Left ventricle myocardium inferior (tissue), 1 donor: ENCODE measurements around the gene AFM. TPM values are rescaled to one million over a fixed set of nuclear protein-coding genes. Genes with fewer than 3 reads are reported as not detected.

ENCODE experiments used
- DNase-seq: peaks from one replicate; pipeline ENCODE4 v3.0.0-alpha.2; 2020
- H3K27ac ChIP-seq: fragments of 200-600 bp; replicated peaks from 2 replicates; pipeline ENCODE4 v1.8.0; 2021
- H3K27me3 ChIP-seq: fragments of 200-600 bp; 2 replicates; pipeline ENCODE4 v1.8.0; 2021; ENCODE audit warnings: low read depth
- H3K36me3 ChIP-seq: fragments of 200-600 bp; 2 replicates; pipeline ENCODE4 v1.8.0; 2021
- H3K4me1 ChIP-seq: fragments of 200-600 bp; 2 replicates; pipeline ENCODE4 v1.8.0; 2021
- H3K4me3 ChIP-seq: fragments of 200-600 bp; 2 replicates; pipeline ENCODE4 v1.8.0; 2021; ENCODE audit warnings: mild to moderate bottlenecking, moderate library complexity
- H3K9me3 ChIP-seq: fragments of 200-600 bp; replicated peaks from 2 replicates; pipeline ENCODE4 v1.8.0; 2021
- CTCF ChIP-seq: fragments of 200-600 bp; IDR thresholded peaks from 2 replicates; pipeline ENCODE4 v1.8.0; 2021; ENCODE audit warnings: antibody characterized with exemption, mild to moderate bottlenecking, borderline replicate concordance
- intact Hi-C: fragments of 100-400 bp; cut with micrococcal nuclease; formaldehyde crosslinking; loops from one replicate; pipeline ENCODE4 v1.11.0; 2022
- total RNA-seq: library from RNA; stranded (reverse); fragmentation: NEBNext Ultra II Directional; extraction: Animal tissue kit (Norgen Biotek cat#: 25700); gene quantifications from one replicate; pipeline ENCODE4 v1.2.1, GENCODE V29; 2021
- donor health status: DM: no; HTN: yes; CAD: no; lungs with severe emphysema.

The AFM gene
- total RNA-seq, 1 donor from 2014 or later, result not detected

GRCh38 chr4:73439445-73439844, 42.1 kb upstream of the AFM start:
- Histone ChIP-seq H3K36me3 (no peaks in the 10 kb centered on the region), H3K4me3 (no peak overlapping the region), H3K27me3 (no peaks in the 10 kb centered on the region), H3K9me3 (no peaks in the 10 kb centered on the region), H3K27ac (no peak overlapping the region), H3K4me1 (no peaks in the 10 kb centered on the region)
- DNase-seq, result no peak
- no peak for TF ChIP-seq CTCF
- intact Hi-C loops, result no loop called here

GRCh38 chr4:73439991-73440390, 41.6 kb upstream of the AFM start:
- Histone ChIP-seq H3K27me3 (no peaks in the 10 kb centered on the region), H3K27ac (no peak overlapping the region), H3K4me3 (no peak overlapping the region), H3K9me3 (no peaks in the 10 kb centered on the region), H3K4me1 (no peaks in the 10 kb centered on the region), H3K36me3 (no peaks in the 10 kb centered on the region)
- no peak for DNase-seq
- TF ChIP-seq CTCF, result no peak
- intact Hi-C loops, result no loop called here

GRCh38 chr4:73440653-73441052, 40.9 kb upstream of the AFM start:
- Histone ChIP-seq H3K4me3 (no peak overlapping the region), H3K9me3 (no peaks in the 10 kb centered on the region), H3K4me1 (no peaks in the 10 kb centered on the region), H3K27me3 (no peaks in the 10 kb centered on the region), H3K36me3 (no peaks in the 10 kb centered on the region), H3K27ac (no peak overlapping the region)
- no peak for TF ChIP-seq CTCF
- intact Hi-C loops, result no loop called here
- no peak for DNase-seq

- no peak for TF ChIP-seq CTCF
- no peaks in the 10 kb centered on the region for H3K4me1 ChIP-seq
- H3K36me3 ChIP-seq, result no peaks in the 10 kb centered on the region
- DNase-seq, result no peak
- intact Hi-C loops, result no loop called here
- H3K27me3 ChIP-seq, result no peaks in the 10 kb centered on the region
- no peak overlapping the region for H3K4me3 ChIP-seq
- H3K27ac ChIP-seq, result no peak overlapping the region
- no peaks in the 10 kb centered on the region for H3K9me3 ChIP-seq
Measured at GRCh38 chr4:73442275-73442674, 39.3 kb upstream of the AFM start.

GRCh38 chr4:73443224-73443623, 38.3 kb upstream of the AFM start:
- Histone ChIP-seq H3K27me3 (no peaks in the 10 kb centered on the region), H3K36me3 (no peaks in the 10 kb centered on the region), H3K9me3 (no peaks in the 10 kb centered on the region), H3K4me3 (no peak overlapping the region), H3K27ac (no peak overlapping the region), H3K4me1 (no peaks in the 10 kb centered on the region)
- intact Hi-C loops, result no loop called here
- no peak for DNase-seq
- no peak for TF ChIP-seq CTCF
